GM19240 (cell line): ENCODE data around the gene HMCN2.
A peak's percentile ranks its signal among the peaks of the same experiment; 100 is the strongest.

Experiments used
- DNase-seq: peaks from one replicate; pipeline ENCODE4 v3.0.0; 2011; ENCODE audit warnings: low spot score; ENCODE audit not compliant: insufficient read length

The HMCN2 gene

DNA sequence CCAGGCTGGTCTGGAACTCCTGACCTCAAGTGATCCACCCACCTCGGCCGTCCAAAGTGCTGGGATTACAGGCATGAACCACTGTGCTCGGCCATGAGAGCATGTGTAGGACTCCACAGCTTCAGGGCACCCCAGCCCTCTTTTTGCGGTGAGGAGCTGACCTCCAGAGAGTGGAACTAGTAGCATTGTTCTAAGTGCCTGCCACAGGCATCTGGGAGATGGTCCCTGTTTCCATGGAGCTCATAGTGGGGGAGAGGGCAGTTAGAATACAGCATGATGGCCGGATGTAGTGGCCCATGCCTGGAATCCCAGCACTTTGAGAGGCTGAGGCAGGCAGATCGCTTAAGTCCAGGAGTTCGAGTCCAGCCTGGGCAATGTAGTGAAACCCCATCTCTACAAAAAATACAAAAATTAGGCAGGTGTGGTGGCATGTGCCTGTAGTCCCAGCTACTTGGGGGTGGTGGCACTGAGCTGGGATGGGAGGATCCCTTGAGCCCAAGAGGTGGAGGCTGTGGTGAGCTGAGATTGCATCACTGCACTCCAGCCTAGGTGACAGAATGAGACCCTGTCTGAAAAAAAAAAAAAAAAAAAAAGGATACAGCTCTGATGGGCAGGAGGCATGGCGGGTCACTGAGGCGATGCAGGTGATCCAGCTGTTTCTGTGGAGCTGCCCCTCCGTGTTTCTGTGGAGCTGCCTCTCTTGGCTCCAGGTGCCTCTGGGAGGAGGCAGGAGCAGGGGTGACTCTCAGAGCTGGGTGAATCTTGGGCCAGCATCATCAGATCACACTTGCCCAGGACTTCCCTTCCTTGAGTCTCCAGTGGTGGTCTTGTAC is 183.4 kb downstream of the HMCN2 start:
- DNase-seq: no peak

DNA sequence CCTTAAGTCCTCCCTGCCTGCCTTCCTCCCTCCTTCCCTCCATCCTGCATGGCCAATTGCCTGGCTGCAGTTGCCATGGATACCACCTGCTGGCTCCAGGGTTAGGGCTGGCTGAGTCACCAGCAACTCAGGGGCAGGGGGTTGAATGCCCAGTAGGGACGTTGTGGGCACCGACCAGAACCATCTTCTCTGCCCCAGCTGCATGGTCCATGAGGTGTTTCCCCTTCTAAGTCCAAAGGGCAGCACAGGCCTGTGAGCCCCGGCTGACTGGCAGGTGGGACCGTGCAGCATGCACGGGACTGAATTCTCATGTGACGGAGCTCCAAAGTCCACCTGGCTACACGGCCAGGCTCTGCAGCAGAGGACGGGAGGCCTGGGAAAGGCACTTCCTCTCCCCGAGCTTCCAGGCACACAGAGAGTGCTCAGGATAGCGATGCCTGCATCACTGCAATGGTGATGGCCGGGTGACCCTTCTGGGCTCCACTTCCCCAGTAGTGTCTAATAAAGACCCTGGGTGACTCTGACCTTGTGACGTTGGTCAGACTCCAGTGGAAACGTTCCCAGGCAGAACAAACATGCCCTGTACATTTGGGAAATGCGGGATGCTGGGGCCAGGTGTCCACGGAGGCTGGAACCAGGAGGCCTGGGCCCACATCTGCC is 184.9 kb downstream of the HMCN2 start:
- no peak for DNase-seq

DNA sequence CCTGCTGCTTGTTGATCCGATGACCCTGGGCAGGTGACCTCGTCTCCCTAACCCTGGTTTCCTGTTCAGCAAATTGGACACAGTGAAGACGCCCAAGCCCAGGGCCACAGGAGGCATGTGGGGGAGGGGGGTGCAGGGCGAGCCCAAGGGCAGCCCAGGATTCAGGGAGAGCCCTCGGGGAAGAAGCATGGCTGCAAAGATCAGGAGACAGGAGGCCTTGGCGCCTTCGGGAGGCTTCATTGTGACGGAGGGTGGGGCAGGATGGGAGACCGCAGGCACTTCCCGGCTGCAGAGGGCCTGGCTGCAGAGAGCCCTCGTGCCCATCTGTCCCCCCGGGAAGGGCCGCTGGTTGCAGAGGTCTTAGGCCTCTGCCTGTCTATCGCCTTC is 185.4 kb downstream of the HMCN2 start:
- no peak for DNase-seq

DNA sequence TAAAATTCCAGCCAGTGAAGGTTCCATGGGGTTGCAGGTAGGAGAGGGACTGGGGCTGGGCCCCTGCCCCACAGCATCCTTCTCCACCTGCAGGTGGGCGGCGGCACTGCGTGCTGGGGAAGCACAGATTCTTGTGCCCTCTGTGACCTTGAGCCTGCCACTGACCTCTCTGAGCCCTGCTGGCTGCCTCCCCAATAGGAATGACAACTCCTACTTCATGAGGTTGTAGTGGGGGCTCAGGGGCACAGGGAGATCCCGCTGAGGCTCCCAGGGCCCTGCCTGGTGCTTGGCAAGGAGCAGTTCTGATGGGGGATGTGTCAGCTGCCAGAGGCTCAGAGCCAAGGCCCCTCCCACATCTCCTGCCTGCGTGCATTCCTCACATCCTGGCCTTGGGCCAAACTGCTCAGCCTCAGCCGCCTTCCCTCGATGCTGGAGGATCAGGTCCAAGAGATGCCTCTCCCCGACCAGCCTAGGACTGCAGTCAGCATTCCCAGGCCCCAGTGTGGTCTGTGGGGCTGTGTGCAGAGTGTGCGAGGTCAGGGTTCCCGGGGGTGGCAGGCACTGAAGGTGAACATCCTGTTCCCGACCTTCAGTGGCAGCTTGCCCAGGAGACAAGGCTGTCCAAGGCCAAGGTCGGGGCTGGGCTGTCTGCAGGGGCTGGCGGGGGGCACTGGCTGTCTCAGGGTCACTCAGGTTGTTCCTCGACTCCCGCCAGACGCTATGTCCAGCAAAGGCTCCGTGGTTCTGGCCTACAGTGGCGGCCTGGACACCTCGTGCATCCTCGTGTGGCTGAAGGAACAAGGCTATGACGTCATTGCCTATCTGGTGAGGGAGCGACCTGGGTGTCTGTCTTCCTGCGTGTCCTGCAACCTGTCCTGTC is 186.2 kb downstream of the HMCN2 start:
- DNase-seq: no peak

DNA sequence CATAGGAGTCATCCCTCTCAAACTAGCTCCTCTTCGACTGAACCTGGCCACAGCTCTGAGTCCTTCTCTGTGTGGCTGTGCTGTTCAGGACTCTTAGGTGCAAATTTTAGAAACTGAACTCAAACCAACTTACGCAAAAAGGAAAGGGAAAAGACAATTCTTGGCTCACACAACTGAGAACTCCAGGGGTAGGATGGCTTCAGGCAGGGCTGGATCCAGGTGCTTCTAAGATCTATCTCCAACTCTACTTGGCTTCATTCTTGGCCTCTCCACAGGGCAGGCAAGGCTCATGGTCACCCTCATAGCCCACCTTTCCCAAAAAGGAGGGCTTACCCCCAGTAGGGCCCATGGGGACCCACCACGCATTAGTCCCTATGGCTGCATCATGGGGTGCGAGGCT is 187.3 kb downstream of the HMCN2 start:
- DNase-seq: no peak

DNA sequence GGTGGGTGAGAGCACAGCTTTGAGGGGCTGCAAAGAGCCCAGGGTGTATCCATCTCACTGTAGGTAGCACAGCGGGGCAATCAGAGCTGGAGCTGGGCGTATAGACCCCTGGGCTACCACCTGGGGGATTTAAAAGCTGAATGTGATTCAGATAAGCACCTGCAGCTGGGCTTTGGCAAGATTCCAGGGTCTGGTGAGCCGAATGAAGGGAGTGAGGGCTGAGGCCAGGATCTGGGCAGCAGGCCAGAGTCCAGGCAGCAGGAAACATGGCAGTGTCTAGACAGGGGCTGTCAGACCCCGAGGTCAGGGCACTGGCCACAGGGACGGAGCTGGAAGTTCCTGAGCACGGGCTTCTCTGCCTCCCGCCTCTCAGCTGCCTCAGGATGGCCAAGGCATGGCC is 187.9 kb downstream of the HMCN2 start:
- DNase-seq: no peak

DNA sequence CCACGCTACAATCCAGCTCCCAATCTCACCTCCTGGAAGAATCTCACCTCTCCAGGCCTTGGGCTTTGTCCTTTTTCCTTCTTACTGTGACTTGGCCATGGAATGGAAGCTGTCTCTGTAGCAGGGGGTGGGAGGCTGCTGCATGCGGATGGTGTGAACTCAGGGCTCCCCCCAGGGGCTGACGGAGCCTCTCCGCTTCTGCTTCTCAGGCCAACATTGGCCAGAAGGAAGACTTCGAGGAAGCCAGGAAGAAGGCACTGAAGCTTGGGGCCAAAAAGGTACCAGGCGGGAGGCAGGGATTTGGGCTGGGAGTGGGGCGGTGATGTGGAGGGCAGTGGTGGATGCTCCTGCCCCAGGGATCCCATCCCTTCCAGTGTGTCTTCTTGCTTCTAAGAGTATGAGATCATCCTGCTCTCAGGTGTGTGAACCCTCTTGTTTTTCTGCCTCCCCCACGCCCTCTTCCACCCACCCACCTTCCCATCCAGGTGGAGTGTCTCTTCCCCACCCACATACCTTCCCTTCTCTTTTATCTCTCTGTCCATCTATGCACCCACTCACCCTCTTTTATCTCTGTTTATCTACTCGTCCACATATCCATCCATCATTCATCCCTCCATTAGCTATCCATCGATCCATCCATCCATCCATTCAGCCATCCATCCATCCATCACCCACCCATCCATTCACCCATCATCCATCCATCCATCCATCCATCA is 188.7 kb downstream of the HMCN2 start:
- no peak for DNase-seq

DNA sequence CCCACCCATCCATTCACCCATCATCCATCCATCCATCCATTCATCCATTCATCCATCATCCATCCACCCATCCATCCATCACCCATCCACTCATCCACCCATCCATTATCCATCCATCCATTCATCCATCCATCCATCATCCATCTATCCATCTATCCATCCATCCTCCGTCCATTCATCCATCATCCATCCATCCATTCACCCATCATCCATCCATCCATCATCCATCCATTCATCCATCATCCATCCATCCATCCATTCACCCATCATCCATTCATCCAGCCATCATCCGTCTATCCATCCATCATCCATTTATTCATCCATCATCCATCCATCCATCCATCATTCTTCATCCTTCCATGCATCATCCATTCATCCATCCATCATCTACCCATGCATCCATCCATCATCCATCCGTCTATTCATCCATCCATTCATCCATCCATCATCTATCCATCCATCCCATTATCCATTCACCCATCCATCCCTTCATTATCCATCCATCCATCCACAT is 189.3 kb downstream of the HMCN2 start:
- DNase-seq: no peak

DNA sequence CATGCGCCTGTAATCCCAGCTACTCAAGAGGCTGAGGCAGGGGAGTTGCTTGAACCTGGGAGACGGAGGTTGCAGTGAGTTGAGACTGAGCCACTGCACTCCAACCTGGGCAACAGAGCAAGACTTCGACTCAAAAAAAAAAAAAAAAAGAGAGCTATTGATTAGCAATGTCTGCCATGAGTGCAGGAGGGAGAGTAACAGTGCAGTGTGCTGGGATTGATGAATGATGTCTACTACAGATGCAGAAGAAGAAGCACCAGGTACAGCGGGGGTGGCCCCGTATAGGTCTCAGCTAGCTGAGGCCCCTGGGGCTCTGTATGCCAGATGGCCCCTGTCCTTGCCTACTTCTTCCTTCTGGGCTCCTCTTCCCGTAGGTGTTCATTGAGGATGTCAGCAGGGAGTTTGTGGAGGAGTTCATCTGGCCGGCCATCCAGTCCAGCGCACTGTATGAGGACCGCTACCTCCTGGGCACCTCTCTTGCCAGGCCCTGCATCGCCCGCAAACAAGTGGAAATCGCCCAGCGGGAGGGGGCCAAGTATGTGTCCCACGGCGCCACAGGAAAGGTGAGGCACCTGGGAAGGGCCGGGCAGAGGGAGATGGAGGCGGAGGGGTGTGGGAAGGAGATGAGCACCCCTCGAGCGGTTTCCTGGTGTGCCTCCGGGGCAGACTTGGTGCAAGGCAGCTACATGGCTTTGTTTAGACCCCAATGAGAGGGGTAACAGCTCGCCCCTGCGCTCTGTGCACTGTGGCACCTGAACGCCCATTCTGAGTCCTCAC is 192.7 kb downstream of the HMCN2 start:
- DNase-seq: no peak

DNA sequence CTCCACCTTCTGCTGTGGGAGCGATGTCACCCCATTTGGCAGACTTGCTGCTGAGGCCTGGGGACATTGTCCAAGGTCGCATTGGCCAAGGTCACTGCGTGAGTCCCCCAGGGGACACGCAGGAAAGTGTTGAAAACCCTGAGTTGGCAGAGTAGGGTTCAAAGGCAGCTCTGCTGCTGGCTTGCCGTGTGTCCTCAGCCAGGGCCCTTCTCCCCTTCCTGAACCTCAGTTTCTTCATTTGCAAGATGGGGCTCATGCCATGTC is 193.2 kb downstream of the HMCN2 start:
- DNase-seq: no peak

DNA sequence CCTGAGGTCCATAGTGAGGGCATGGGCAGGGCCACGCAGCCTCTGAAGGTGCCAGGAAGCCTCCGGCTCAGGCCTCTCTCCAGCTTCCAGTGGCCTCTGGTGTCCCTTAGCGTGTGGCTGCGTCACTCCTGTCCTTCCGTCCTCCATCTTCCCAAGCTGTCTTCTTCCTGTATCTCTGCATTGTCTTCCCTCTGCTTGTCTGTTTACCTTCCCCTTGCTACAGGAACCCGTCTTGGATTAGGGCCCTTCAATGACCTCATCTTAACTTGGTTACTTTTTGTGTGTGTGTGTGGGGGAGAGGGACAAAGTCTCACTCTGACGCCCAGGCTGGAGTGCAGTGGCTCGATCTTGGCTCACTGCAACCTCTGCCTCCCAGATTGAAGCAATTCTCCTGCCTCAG is 193.6 kb downstream of the HMCN2 start:
- no peak for DNase-seq

DNA sequence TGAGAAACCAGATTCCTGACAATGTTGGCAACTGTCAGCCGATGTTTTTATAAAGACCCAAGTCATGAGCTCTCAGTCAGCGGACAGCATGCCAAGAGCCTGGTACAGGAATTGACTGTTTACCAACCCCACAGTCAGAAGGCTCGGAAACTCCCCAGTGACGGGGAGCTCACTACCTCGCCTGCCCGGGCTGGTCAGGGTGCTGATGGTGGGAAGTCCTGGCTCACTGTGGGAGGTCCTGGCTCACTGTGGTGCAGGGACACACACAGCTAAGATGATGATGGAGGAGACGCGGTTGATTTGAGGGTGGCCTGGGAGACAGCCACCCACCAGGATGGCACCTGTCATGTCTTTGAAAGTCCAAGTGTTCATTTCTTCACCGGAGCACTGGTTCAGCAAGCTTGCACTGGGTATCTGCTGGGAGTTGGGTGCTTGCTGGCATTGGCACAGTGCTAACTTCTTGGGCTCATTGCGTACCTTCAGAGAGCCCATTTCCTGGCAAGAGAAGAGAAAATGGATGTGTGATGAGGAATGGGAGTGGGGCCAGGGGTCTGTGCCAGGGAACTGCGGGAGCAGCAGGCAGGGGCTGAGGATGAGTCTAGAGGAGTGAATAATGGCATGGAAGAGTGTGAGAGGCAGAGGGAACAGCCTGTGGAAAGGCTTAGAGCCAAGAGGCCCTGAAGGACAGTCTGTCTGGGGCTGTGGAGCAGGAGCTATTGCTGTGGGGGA is 194.5 kb downstream of the HMCN2 start:
- DNase-seq: no peak

DNA sequence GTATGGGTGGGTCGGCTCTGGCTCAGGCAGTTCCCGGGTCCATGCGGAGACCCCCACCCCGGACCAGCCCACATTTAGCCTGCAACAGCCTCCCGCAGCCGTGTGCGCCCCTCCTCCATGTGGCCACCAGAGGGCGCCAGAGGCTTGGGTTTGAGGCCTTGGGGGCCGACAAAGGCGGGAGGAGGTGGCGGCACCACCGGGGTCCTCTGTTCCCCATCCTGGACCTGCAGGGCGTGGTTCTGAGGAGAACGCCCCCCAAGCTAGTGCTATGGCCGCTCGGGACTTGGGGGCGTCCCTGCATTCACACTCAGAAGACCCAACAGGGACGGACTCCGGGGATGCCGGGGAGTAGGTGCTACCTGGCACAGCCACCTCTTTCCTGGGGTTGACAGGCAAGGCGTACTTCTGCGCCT is 195.7 kb downstream of the HMCN2 start:
- peak; percentile 77 for DNase-seq

DNA sequence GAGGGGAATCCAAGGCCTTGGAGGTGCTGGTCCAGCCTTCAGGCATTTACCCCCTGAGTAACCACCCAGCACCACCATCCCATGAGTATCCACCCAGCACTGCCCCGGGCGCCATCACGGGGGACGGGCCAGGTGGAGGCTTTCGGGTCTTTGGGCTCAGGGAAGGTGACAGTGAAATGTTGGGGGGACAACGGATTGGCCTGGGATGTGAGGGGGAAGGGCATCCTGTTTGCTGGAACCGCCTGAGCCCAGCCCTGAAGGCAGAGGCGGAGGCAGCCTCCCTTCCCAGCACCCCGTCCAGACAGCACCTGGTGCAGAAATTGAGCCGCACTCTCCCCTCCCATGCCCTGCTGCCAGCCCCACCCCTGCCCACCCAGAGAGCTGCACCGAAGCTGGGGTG is 196.2 kb downstream of the HMCN2 start:
- no peak for DNase-seq

DNA sequence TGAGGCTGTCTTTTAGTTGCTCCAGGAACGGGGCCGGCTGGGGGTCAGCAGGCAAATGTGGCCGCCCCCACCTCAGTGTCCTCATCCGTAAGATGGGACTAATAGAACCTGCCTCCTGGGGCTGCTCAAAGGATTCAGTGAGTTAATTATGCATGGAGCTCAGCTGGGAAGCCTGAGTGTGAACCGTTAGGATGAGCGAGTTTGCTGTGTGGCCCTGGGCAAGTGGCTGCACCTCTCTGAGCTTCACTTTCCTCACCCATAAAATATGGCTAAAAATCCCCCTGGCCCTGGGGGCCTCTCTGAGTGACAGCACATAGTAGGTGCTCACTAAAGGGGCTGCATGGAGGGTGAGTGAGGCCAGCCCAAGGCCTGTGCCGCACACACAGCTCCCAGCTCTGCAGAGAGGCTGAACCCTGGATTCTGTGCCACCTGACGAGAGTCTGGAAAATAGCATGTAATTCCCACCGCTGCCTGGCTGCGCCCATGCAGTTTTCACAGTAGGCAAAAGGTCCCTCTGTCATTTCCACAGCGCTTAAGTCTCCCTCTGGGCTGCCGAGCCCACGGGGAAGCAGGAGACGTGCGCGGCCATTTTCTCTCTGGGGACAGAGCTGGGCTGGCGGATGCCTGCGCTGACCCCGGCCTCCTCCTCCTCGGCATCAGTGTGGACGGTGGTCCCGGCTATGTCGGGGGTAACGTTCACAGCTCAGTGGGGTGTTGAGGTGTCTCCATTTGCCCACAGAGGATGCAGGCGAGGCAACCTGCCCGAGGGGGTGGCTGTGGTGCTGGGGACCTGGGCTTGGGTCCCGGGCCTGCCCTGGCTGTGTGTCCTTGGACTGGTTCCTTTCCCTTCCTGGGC is 197.4 kb downstream of the HMCN2 start:
- no peak for DNase-seq

DNA sequence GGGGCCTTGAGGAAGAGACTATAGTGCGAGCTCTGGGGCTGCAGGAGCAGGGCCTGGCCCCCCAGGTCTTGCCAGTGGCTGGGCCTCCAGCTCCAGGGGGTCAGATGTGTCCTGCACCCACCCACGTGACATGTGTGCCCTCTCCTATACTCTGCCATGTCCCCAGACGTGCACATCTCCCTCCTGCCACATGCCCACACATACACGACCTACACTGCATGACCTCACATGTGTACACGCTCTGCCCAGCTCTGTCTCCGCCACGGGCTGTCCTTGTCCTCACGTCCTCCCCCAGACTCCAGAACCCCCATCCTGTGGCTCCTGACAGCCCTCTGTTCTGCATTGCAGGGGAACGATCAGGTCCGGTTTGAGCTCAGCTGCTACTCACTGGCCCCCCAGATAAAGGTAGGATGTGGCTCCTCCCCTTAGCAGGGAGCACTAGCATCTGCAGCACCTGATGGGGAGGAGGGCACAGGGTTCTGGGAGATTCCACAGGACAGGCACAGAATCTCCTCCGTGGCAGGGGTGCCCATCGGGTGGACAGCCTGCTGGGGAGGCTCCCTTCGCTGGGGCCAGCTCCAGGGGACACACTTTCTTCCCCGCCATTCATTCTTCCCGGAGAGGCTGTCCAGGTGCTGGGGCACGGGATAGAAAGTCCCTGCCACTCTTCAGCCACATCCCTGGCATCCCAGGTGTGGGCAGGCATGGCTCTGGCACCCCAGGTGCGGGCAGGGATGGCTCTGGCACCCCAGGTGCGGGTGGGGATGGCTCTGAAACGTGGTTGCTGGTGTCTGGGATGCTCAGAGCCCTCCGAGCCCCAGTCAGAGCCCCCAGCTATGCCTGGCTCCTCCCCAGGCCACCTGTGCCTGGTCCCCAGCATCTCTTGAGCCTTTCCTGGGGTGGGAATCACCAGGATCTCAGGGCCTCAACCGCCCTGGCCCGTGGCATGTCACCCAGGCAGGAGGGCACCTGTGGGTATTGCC is 198.5 kb downstream of the HMCN2 start:
- no peak for DNase-seq

DNA sequence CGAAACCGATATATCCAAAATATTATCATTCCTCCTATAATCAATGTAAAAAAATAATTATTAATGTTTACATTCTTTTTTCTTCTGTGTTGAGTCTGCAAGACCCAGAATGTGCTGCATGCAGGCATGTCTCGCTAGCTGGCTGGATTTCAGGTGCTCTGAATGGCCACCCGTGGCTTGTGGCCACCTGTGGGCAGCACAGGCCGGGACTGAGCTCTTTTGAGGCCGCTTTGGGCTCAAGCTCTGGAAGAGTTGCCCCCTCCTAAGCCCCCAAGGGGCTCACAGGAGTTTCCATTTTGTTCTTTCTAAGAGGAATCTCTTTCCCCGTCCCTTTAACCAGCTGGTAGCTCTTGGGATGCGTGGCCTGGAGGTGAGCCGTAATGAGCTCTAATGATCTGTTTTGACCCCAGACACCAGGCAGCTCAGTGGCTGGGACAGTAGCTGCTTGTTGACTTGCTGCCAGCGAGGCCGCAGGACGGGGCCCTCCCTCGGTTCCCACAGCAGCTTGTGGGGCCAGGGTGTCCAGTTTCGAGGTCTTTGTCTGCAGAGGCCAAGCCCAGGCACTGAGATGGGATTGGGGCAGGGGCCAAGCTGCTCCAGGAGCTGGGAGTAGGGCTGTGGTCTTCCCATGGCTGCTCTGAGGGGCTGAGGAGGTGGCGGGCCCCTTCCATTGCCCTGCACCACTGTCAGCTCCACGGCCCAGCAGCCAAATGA is 200.0 kb downstream of the HMCN2 start:
- DNase-seq: no peak
